Measurements from ENCODE around the gene CLEC10A.
"Not testable (repeated sequence)": the region's sequence is repeated elsewhere in the genome, so short reads cannot be mapped to it uniquely, and the experiment has no call there.

CLEC10A gene

GRCh38 chr17:7107795-7108559, 27.9 kb upstream of the CLEC10A start:
- no peak for DNase-seq

GRCh38 chr17:7107012-7107754, 27.1 kb upstream of the CLEC10A start:
- no peak for DNase-seq

DNA sequence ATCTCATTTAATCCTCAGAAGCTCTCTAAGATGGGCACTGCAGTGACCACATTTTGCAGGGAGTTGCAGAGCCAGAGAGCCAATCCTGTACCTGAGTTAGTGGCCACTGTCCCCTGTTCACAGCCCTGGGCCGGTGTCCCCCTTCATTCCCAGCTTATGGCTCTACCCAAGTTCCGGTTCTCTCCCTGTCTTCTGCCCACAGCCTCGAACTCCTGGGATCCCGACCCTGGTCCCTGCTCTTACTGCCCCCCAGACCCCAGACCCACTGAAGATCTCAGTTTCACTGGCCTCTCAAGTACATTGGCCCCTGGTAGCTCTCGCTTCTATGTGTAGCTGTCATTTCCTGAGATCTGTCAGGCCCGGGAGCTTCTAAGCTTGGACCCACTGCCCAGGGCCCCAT, 22.4 kb upstream of the CLEC10A start:
- no peak for DNase-seq

DNA sequence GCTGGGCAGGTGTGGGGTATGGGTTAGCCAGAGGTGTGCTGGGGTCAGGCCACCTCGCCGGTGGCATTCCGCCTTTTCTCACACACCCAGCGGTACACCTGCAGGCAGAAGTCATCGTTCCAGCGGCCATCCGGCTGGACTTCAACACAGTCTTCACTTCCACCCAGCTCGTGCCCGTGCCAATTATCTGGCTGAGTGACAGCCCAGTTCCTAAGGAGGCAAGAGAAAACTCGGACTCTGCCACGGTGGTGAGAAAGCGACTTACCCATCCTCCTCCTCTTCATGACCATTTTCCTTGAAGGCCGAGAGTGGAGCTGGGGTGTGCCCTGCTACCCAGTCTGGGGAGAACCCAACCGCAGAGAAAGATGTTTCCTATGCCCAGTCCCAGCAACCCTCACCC, 21.5 kb upstream of the CLEC10A start:
- no peak for DNase-seq

DNA sequence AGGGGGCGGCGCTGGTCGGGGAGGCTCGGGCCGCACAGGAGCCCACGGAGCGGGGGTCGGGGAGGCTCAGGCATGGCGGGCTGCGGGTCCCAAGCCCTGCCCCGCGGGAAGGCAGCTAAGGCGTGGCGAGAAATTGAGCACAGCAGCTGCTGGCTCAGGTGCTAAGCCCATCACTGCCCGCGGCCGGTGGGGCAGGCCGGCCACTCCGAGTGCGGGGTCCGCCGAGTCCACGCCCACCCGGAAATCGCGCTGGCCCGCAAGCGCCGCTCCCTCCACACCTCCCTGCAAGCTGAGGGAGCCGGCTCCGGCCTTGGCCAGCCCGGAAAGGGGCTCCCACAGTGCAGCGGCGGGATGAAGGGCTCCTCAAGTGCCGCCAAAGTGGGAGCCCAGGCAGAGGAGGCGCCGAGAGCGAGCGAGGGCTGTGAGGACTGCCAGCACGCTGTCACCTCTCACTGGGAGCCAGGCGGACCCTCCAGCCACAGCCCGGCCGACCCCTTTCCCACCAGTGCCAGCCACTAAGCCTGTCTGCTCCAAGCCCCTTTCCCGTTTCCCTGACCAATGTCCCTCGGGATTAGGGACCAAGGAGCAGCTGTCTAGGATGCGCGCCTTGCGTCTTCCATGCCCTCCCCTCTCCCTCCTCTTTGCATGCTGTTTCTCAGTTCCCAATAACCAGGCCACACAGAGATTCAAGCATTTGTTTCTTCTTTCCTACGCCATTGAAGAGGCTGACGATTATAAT, 20.8 kb upstream of the CLEC10A start:
- DNase-seq: not testable (repeated sequence)

- no peak for DNase-seq
These were observed 18.9 kb upstream of the CLEC10A start for GRCh38 chr17:7098802-7099459.

DNA sequence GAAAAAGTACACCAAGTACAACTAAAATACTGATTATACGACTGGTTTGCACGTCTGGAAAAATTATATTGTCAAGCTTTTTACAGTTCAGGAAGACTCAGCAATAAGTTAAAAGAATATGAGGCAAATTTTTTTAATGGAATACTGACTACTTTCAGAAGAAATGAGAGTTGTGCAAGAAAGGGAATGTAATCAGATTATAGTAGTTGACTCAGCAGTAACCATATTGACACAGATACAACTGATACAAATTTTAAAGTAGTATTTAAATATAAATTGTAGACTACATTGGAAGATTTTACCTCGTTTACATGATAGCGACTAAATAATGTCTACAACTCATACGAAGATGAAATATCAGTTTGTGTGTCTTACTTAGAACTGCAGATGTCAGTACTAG, 17.9 kb upstream of the CLEC10A start:
- no peak for DNase-seq

DNA sequence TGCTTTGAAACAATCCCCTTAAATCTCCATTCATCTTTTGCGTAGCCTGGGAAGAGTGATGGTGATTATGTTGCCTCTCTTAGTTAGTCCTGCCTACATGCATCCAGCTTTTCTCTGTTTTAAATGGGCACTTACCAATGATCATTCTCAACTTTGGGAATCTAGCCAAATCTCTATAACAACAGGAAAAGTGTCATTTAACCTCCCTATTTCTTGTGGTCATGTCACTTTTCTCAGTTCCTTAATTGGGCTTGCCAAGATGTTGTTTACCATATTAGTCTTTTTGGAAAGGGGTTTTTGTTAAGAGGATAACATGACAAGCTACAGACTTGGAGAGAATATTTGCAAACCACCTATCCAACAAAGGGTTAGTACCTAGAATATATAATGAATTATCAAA, 15.6 kb upstream of the CLEC10A start:
- DNase-seq: no peak

GRCh38 chr17:7094652-7095019, 14.6 kb upstream of the CLEC10A start:
- DNase-seq: no peak

- DNase-seq: peak; percentile 5
These were observed 11.4 kb upstream of the CLEC10A start for GRCh38 chr17:7091311-7092005.

- DNase-seq: not testable (repeated sequence)
These were observed 9.5 kb upstream of the CLEC10A start for GRCh38 chr17:7089570-7089969.

DNA sequence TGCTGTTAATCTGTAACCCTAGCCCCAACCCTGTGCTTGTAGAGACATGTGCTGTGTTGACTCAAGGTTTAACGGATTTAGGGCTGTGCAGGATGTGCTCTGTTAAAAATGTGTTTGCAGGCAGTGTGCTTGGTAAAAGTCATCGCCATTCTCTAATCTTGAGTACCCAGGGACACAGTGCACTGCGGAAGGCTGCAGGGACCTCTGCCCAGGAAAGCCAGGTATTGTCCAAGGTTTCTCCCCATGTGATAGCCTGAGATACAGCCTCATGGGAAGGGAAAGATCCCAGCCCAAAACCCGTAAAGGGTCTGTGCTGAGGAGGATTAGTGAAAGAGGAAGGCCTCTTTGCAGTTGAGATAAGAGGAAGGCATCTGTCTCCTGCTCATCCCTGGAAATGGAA, 8.4 kb upstream of the CLEC10A start:
- not testable (repeated sequence) for DNase-seq

GRCh38 chr17:7084088-7084487, 4.0 kb upstream of the CLEC10A start:
- no peak for DNase-seq

DNA sequence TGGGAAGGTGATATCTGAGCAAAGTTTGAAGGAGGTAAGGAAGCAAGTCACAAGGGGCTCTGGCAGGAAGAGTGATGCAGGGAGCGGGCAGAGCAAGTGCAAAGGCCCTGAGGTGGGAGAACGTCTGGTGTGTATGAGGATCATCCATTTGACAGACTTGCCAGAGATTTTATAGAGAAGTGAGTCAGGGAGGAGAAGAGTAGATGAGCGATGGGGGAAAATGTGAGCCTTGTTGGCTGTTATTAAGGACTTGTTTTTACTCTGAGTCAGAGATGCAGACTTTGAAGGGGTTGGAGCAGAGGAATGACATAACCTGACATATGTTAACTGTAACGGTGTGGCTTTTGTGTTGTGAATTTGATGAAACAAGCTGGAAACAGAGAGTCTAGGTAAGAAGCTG, 3.5 kb upstream of the CLEC10A start:
- DNase-seq: no peak

- DNase-seq: no peak
These were observed 1.5 kb upstream of the CLEC10A start for GRCh38 chr17:7081341-7082062.

GRCh38 chr17:7080456-7081041, 498 bp upstream of the CLEC10A start:
- no peak for DNase-seq

GRCh38 chr17:7078711-7079110, 1.3 kb downstream of the CLEC10A start:
- no peak for DNase-seq

DNA sequence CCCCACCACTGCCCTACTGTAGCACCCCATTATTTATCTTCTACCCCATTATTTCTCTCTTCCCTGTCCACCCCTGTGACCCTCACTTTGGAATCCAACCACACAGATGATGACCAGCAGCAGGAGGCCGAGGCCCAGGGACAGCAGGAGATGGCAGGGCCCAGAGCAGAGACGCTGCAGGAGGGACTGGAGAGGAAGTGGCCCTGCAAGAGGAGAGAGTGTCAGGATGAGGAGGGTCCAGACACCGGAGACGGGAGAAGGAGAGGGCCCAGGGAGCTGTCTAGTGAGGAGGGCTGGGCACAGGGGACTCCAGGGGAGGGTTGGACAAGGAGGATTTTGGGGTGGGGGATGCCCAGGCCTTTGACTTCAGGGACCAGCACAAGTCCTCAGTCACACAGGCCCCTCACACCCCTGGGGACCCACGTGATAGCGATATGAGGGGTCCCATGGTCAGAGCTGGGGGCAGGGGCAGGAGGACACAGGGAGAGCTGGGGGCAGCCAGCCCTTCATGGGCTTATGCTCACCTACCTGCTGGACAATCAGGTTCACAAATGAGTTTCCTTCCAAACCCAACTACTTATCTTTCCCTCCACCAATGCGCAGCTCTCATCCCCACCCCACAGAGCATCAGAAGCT, 2.0 kb downstream of the CLEC10A start:
- DNase-seq: no peak

GRCh38 chr17:7074931-7075330, 5.1 kb downstream of the CLEC10A start:
- no peak for DNase-seq

DNA sequence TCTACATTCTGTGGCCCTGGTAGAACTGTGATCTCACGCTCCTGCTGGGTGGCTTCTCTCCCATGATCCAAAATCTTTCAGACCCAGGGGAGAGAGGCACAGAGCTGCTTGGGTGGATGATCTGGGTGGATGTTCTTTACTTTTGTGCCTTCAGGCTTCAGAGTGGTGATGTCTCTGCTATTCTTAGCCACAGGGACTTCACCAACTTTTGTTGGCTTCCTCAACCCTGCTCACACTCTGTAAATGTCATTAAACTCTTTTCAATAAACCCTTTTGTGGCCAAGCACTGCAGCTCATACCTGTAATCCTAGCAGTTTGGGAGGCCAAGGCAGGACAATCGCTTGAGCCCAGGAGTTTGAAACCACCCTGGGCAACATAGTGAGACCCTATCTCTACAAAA, 7.6 kb downstream of the CLEC10A start:
- DNase-seq: no peak

DNA sequence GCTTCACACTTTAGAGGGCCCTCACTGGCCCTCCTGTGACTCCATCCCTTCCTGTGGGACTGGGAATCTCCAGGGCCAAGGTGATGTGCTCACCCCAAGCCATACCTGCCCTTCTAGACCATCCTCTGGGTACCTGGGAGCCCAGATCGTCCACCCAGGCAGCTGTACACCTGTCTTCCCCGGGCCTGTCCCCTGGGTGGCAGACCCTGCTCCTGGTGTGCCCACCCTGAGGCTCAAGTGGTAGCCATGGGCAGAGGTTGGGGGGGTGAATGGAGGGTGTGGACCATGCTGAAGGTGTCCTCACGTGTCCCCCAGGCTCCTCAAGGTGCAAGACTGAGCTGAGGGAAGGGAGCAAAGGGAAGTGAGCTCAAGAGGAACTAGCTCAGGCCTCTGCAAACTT, 9.3 kb downstream of the CLEC10A start:
- DNase-seq: no peak
